ACC112 (cell line): ENCODE measurements around the gene LANCL3.

ENCODE experiments used
- H2AFZ ChIP-seq: fragments of 200-600 bp; sonication (generic); one replicate; pipeline ENCODE4 v1.6.0; 2017; ENCODE audit warnings: antibody characterized with exemption, low read length; ENCODE audit not compliant: unreplicated experiment
- H3K27ac ChIP-seq: fragments of 200-600 bp; sonication (generic); 2 replicates; pipeline ENCODE4 v1.5.1; 2014; ENCODE audit warnings: low read depth, mild to moderate bottlenecking, antibody characterized with exemption, low read length, moderate library complexity
- H3K27me3 ChIP-seq: fragments of 200-600 bp; sonication (generic); 2 replicates; pipeline ENCODE4 v1.6.1; 2014; ENCODE audit warnings: mild to moderate bottlenecking, antibody characterized with exemption, low read length, moderate library complexity, mixed read lengths; ENCODE audit not compliant: insufficient read depth
- H3K36me3 ChIP-seq: fragments of 200-600 bp; sonication (generic); 2 replicates; pipeline ENCODE4 v1.6.1; 2016; ENCODE audit warnings: mild to moderate bottlenecking, antibody characterized with exemption, low read length, moderate library complexity, mixed read lengths; ENCODE audit not compliant: insufficient read depth
- H3K4me1 ChIP-seq: fragments of 200-600 bp; sonication (generic); one replicate; pipeline ENCODE4 v1.6.1; 2016; ENCODE audit warnings: low read length, mixed read lengths; ENCODE audit not compliant: insufficient read depth, unreplicated experiment, control insufficient read depth
- H3K4me3 ChIP-seq: fragments of 200-600 bp; sonication (generic); 2 replicates; pipeline ENCODE4 v1.5.1; 2014; ENCODE audit warnings: mild to moderate bottlenecking, low read depth, low read length
- H3K79me2 ChIP-seq: fragments of 200-600 bp; sonication (generic); one replicate; pipeline ENCODE4 v1.6.0; 2016; ENCODE audit warnings: low read length; ENCODE audit not compliant: control insufficient read depth, unreplicated experiment, insufficient read depth

LANCL3 gene

GRCh38 chrX:37697169-37697760, 125.8 kb downstream of the LANCL3 start:
- H3K27ac ChIP-seq: no peak overlapping the region
- peaks cover 4% of the 10 kb centered on the region for H3K4me1 ChIP-seq
- no peaks in the 10 kb centered on the region for H3K27me3 ChIP-seq
- no peaks in the 10 kb centered on the region for H3K36me3 ChIP-seq
- no peaks in the 10 kb centered on the region for H3K79me2 ChIP-seq
- H2AFZ ChIP-seq: no peak overlapping the region
- H3K4me3 ChIP-seq: no peak overlapping the region

GRCh38 chrX:37701588-37701987, 130.1 kb downstream of the LANCL3 start:
- Histone ChIP-seq H3K79me2 (no peaks in the 10 kb centered on the region), H2AFZ (no peak overlapping the region), H3K27ac (no peak overlapping the region), H3K27me3 (no peaks in the 10 kb centered on the region), H3K4me3 (no peak overlapping the region), H3K36me3 (no peaks in the 10 kb centered on the region), H3K4me1 (peaks cover 4% of the 10 kb centered on the region)

- Histone ChIP-seq H3K36me3 (no peaks in the 10 kb centered on the region), H3K4me3 (no peak overlapping the region), H3K4me1 (peaks cover 5% of the 10 kb centered on the region), H2AFZ (no peak overlapping the region), H3K27me3 (no peaks in the 10 kb centered on the region), H3K27ac (no peak overlapping the region), H3K79me2 (no peaks in the 10 kb centered on the region)
Measured at GRCh38 chrX:37711991-37712390, 140.5 kb downstream of the LANCL3 start.

GRCh38 chrX:37712458-37712857, 141.0 kb downstream of the LANCL3 start:
- no peaks in the 10 kb centered on the region for H3K27me3 ChIP-seq
- H3K4me3 ChIP-seq: no peak overlapping the region
- H3K79me2 ChIP-seq: no peaks in the 10 kb centered on the region
- H3K27ac ChIP-seq: no peak overlapping the region
- peaks cover 5% of the 10 kb centered on the region for H3K4me1 ChIP-seq
- H3K36me3 ChIP-seq: no peaks in the 10 kb centered on the region
- H2AFZ ChIP-seq: no peak overlapping the region

DNA sequence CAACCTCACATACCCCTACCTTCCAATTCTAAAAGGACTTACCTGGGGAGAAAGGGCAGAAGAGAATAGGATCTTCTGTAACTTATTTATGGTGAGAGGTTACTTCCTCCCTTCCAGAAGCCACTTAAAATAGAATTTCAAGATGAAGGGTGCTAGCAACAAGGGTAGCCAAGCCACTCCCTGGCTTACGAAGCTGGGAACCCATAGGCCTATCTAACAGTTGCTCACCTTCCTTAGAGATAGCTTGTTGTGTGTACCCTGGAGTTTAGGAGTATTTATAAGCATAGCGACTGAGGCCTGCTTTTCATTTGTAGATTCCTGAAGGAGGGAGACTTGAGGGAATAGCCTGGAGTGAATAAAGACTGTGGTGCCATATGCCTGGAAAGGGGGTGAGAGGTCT, 143.0 kb downstream of the LANCL3 start:
- Histone ChIP-seq H3K4me3 (no peak overlapping the region), H3K4me1 (peaks cover 5% of the 10 kb centered on the region), H3K36me3 (no peaks in the 10 kb centered on the region), H3K27ac (no peak overlapping the region), H3K79me2 (no peaks in the 10 kb centered on the region), H2AFZ (no peak overlapping the region), H3K27me3 (no peaks in the 10 kb centered on the region)

DNA sequence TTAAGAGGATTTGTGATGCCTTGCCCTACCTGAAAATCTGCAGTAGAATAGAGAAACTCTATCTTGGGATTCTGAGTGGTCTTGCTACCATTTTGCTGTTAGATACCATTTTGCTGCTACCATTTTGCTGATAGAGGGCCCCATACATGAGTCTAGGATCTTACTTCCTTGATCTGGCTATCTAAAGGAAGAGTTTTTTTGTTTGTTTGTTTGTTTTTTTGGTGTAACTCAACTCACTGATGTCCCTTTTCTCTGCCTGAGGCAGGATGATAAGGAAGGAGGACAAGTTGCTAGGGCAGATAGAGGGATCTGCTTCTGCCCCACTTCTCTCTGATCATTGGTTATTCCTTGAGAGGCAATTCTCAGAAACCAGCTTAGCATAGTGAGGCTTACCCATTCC, 145.1 kb downstream of the LANCL3 start:
- Histone ChIP-seq H3K79me2 (no peaks in the 10 kb centered on the region), H3K27me3 (no peaks in the 10 kb centered on the region), H3K4me3 (no peak overlapping the region), H3K27ac (no peak overlapping the region), H3K4me1 (peaks cover 5% of the 10 kb centered on the region), H3K36me3 (no peaks in the 10 kb centered on the region), H2AFZ (no peak overlapping the region)

DNA sequence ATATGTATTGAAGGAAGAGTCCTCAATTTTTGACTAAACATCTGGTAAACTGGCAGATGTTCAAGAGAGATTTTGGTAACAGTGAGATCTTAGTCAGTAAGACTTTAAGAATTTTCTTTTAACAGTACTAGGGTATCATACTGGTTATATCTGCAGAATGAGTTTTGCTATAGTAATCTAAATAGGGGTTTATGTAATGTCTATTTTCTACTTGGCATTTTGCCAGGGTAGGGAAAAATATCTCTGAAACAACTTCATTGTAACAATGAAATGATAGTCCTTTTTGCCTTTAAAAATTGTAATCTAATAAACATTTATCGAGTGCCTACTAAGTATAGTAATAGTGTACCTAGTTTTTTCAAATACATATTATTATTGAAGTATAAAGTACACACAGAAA, 146.2 kb downstream of the LANCL3 start:
- Histone ChIP-seq H3K36me3 (no peaks in the 10 kb centered on the region), H3K27me3 (no peaks in the 10 kb centered on the region), H3K4me1 (no peaks in the 10 kb centered on the region), H2AFZ (no peak overlapping the region), H3K79me2 (no peaks in the 10 kb centered on the region), H3K27ac (no peak overlapping the region), H3K4me3 (no peak overlapping the region)

DNA sequence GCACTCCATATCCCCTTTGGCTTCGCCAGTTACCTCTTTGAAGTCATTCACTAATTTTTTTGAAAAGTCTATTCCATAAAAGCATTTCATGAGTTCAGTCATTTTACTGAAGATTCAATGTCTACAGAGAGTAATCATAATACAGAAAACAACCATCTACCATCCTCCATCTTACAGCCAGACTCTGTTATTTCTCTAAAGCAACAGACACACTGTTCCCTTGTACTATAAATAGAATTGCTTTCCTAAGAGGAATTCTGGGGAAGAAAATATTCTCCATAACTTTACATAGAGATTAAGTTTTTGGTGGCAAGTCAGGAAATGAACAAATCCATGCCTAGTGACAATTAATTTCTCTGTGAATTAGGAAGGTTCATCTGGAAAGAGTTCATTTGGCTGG, 151.1 kb downstream of the LANCL3 start:
- no peaks in the 10 kb centered on the region for H3K27me3 ChIP-seq
- no peaks in the 10 kb centered on the region for H3K4me1 ChIP-seq
- no peaks in the 10 kb centered on the region for H3K36me3 ChIP-seq
- H3K4me3 ChIP-seq: no peak overlapping the region
- H2AFZ ChIP-seq: no peak overlapping the region
- H3K27ac ChIP-seq: no peak overlapping the region
- no peaks in the 10 kb centered on the region for H3K79me2 ChIP-seq

GRCh38 chrX:37726346-37726745, 154.9 kb downstream of the LANCL3 start:
- H2AFZ ChIP-seq: no peak overlapping the region
- H3K4me3 ChIP-seq: no peak overlapping the region
- H3K4me1 ChIP-seq: no peaks in the 10 kb centered on the region
- H3K27ac ChIP-seq: no peak overlapping the region
- no peaks in the 10 kb centered on the region for H3K79me2 ChIP-seq
- no peaks in the 10 kb centered on the region for H3K27me3 ChIP-seq
- H3K36me3 ChIP-seq: no peaks in the 10 kb centered on the region
